Duodenal mucosa (tissue), 2 donors: ENCODE results near the gene TPRX2.
"Not testable (repeated sequence)": the region's sequence is repeated elsewhere in the genome, so short reads cannot be mapped to it uniquely, and the experiment has no call there.

Source experiments
- H3K27ac ChIP-seq: one replicate; pipeline ENCODE4 v1.7.0; 2013; ENCODE audit warnings: low read depth, low read length
- H3K27me3 ChIP-seq, 2 donors: one replicate each; pipeline ENCODE4 v1.7.0; 2013; ENCODE audit warnings: low read length in 2 of 2, control low read depth in 1 of 2; ENCODE audit not compliant: insufficient read depth in 2 of 2, control insufficient read depth in 1 of 2
- H3K36me3 ChIP-seq, 2 donors: one replicate each; pipeline ENCODE4 v1.7.0; 2013; ENCODE audit warnings: low read length in 2 of 2, control low read depth in 1 of 2; ENCODE audit not compliant: insufficient read depth in 2 of 2, control insufficient read depth in 1 of 2
- H3K4me1 ChIP-seq, 2 donors: one replicate each; pipeline ENCODE4 v1.7.0; 2013; ENCODE audit warnings: low read length in 2 of 2, control low read depth in 1 of 2; ENCODE audit not compliant: insufficient read depth in 2 of 2, control insufficient read depth in 1 of 2
- H3K4me3 ChIP-seq, 2 donors: one replicate each; pipeline ENCODE4 v1.7.0; 2013; ENCODE audit warnings: low read length in 2 of 2, low read depth in 1 of 2
- H3K9ac ChIP-seq, 2 donors: one replicate each; pipeline ENCODE4 v1.7.0; 2013; ENCODE audit warnings: low read length in 2 of 2, low read depth in 1 of 2
- H3K9me3 ChIP-seq, 2 donors: one replicate each; pipeline ENCODE4 v1.7.0; 2013; ENCODE audit warnings: low read length in 2 of 2, control low read depth in 1 of 2; ENCODE audit not compliant: control insufficient read depth in 1 of 2

Gene TPRX2

DNA sequence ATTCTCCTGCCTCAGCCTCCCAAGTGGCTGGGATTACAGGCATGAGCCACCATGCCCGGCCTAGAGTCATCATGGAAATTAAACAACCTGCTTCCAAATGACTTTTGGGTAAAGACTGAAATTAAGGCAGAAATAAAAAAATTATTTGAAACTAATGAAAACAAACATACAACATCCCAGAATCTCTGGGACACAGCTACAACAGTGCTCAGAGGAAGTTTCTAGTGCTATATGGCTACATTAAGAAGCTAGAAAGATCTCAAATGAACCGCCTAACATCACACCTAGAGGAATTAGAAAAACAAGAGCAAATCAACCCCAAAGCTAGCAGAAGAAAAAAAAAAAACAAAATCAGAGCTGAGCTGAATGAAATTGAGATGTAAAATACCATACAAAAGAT is 51.2 kb downstream of the TPRX2 start:
- not testable (repeated sequence) for H3K4me1 ChIP-seq, H3K9ac ChIP-seq, H3K9me3 ChIP-seq, H3K4me3 ChIP-seq, H3K27me3 ChIP-seq, H3K27ac ChIP-seq, H3K36me3 ChIP-seq
